GM12878 (cell line): Measurements from ENCODE around the gene TOLLIP. TPM values are rescaled to one million over a fixed set of nuclear protein-coding genes. Genes with fewer than 3 reads are reported as not detected.

Source experiments
- BMI1 ChIP-seq: fragments of 450-650 bp; IDR thresholded peaks from 2 replicates; pipeline ENCODE4 v1.6.1; 2016; ENCODE audit warnings: mild to moderate bottlenecking, moderate library complexity, borderline replicate concordance
- CBFB ChIP-seq: IDR thresholded peaks from 2 replicates; pipeline ENCODE4 v1.6.1; 2016; ENCODE audit warnings: antibody characterized with exemption, low read depth
- CHD4 ChIP-seq: fragments of 200-600 bp; sonication (generic); IDR thresholded peaks from 2 replicates; pipeline ENCODE4 v1.6.1; 2016; ENCODE audit warnings: mild to moderate bottlenecking
- CREM ChIP-seq: IDR thresholded peaks from 2 replicates; pipeline ENCODE4 v1.6.1; 2014; ENCODE audit warnings: antibody characterized with exemption, low read depth
- DPF2 ChIP-seq: fragments of 450-650 bp; IDR thresholded peaks from 2 replicates; pipeline ENCODE4 v1.6.1; 2017; ENCODE audit warnings: mild to moderate bottlenecking
- FOS ChIP-seq: IDR thresholded peaks from 3 replicates; pipeline ENCODE4 v1.6.1; 2011; ENCODE audit warnings: borderline replicate concordance; ENCODE audit not compliant: insufficient read length; ENCODE audit errors: extremely low read depth
- GABPA ChIP-seq: IDR thresholded peaks from 2 replicates; pipeline ENCODE4 v1.6.1; 2014; ENCODE audit warnings: antibody characterized with exemption, low read depth, mild to moderate bottlenecking, inconsistent platforms
- GATAD2B ChIP-seq: fragments of 450-650 bp; conservative IDR thresholded peaks from 2 replicates; pipeline ENCODE4 v1.6.1; 2017; ENCODE audit warnings: low read depth, mild to moderate bottlenecking, moderate library complexity
- HDGF ChIP-seq: fragments of 450-650 bp; IDR thresholded peaks from 2 replicates; pipeline ENCODE4 v1.6.1; 2016; ENCODE audit warnings: antibody characterized with exemption
- IKZF2 ChIP-seq, 2 experiments: fragments of 450-650 bp; IDR thresholded peaks; 2 replicates each; pipeline ENCODE4 v1.6.1; 2017; ENCODE audit warnings: mild to moderate bottlenecking in 2 of 2, moderate library complexity in 2 of 2
- KAT2A ChIP-seq: conservative IDR thresholded peaks from 2 replicates; pipeline ENCODE4 v1.6.1; 2011; ENCODE audit warnings: low read depth, low read length; ENCODE audit not compliant: control insufficient read depth
- MEF2A ChIP-seq: IDR thresholded peaks from 2 replicates; pipeline ENCODE4 v1.6.1; 2011; ENCODE audit warnings: low read depth, mild to moderate bottlenecking, low read length, moderate library complexity; ENCODE audit not compliant: insufficient read depth
- MTA2 ChIP-seq: fragments of 450-650 bp; IDR thresholded peaks from 2 replicates; pipeline ENCODE4 v1.6.1; 2016; ENCODE audit warnings: low read depth, mild to moderate bottlenecking, moderate library complexity
- NFIC ChIP-seq: IDR thresholded peaks from 2 replicates; pipeline ENCODE4 v1.6.1; 2012; ENCODE audit warnings: low read depth, mild to moderate bottlenecking, inconsistent platforms, low read length, moderate library complexity
- POLR2A ChIP-seq: IDR thresholded peaks from 2 replicates; pipeline ENCODE4 v1.6.1; 2011; ENCODE audit warnings: low read depth, mild to moderate bottlenecking, low read length
- RB1 ChIP-seq: fragments of 450-650 bp; formaldehyde crosslinking; IDR thresholded peaks from 2 replicates; pipeline ENCODE4 v1.6.1; 2017; ENCODE audit warnings: mild to moderate bottlenecking, borderline replicate concordance
- RCOR1 ChIP-seq: conservative IDR thresholded peaks from 2 replicates; pipeline ENCODE4 v1.6.1; 2012; ENCODE audit warnings: low read depth, low read length, improper control_type of control experiment
- RFX5 ChIP-seq: IDR thresholded peaks from 2 replicates; pipeline ENCODE4 v1.6.1; 2011; ENCODE audit warnings: low read depth, low read length, improper control_type of control experiment
- RUNX3 ChIP-seq: IDR thresholded peaks from 2 replicates; pipeline ENCODE4 v1.6.1; 2012; ENCODE audit warnings: low read length, inconsistent platforms
- SP1 ChIP-seq: IDR thresholded peaks from one replicate; pipeline ENCODE4 v1.6.1; 2011; ENCODE audit warnings: low read depth, low read length
- SPI1 ChIP-seq: IDR thresholded peaks from 2 replicates; pipeline ENCODE4 v1.6.1; 2011; ENCODE audit warnings: low read depth, mild to moderate bottlenecking, low read length, moderate library complexity, borderline replicate concordance; ENCODE audit not compliant: insufficient read depth
- SRF ChIP-seq, 2 experiments: IDR thresholded peaks; 2 replicates each; pipeline ENCODE4 v1.6.1; 2011; ENCODE audit warnings: low read depth in 2 of 2, low read length in 2 of 2, mild to moderate bottlenecking in 1 of 2, moderate library complexity in 1 of 2
- YBX1 ChIP-seq: fragments of 450-650 bp; IDR thresholded peaks from 2 replicates; pipeline ENCODE4 v1.6.1; 2016; ENCODE audit warnings: antibody characterized with exemption
- YY1 ChIP-seq: IDR thresholded peaks from 2 replicates; pipeline ENCODE4 v1.6.1; 2011; ENCODE audit warnings: low read depth, mild to moderate bottlenecking, low read length
- ZBED1 ChIP-seq: IDR thresholded peaks from 2 replicates; pipeline ENCODE4 v1.6.1; 2016; ENCODE audit warnings: borderline replicate concordance
- polyA plus RNA-seq, 11 experiments: library from polyadenylated mRNA; depleted of rRNA in 4 of 11; unstranded in 6 of 11; stranded (reverse) in 5 of 11; fragments of >200 nt; fragmentation: Nextera tagmentation in 4 of 11; fragmentation: Illumina TruSeq in 1 of 11; extraction: Ambion mirVana in 4 of 11; extraction: Trizol in 1 of 11; gene quantifications; 1 replicate in 1 of 11; 2 replicates in 10 of 11; pipeline versions ENCODE4 v1.2.1 to v1.2.3, GENCODE V29; 2011 to 2016; ENCODE audit warnings: inconsistent platforms in 2 of 11, missing spikeins in 2 of 11, low read depth in 1 of 11
- total RNA-seq, 4 experiments: library from RNA; depleted of rRNA in 3 of 4; stranded (reverse); fragments of >200 nt in 3 of 4; fragmentation: Illumina TruSeq in 1 of 4; extraction: Trizol in 1 of 4; gene quantifications; 2 replicates each; pipeline versions ENCODE4 v1.2.1 to v1.2.3, GENCODE V29; 2013 to 2021
- TF ChIP-seq, protein P1 (sequence below): fragments of 450-650 bp; IDR thresholded peaks from 2 replicates; pipeline ENCODE4 v1.6.1; 2018; ENCODE audit warnings: mild to moderate bottlenecking, low read depth, moderate library complexity; ENCODE audit not compliant: partially characterized antibody
- TF ChIP-seq, protein P2 (sequence below): fragments of 450-650 bp; conservative IDR thresholded peaks from 2 replicates; pipeline ENCODE4 v1.6.1; 2017; ENCODE audit warnings: mild to moderate bottlenecking, moderate library complexity
- TF ChIP-seq, protein P3 (sequence below): IDR thresholded peaks from 2 replicates; pipeline ENCODE4 v1.6.1; 2012; ENCODE audit warnings: low read length, inconsistent platforms

TOLLIP gene
- total and polyA plus RNA-seq, 10 of the 15 experiments (the other 5 are each of a cell fraction or from before 2014, with no cell fraction given): 0.47 to 39.5 (median 21.6) TPM

DNA sequence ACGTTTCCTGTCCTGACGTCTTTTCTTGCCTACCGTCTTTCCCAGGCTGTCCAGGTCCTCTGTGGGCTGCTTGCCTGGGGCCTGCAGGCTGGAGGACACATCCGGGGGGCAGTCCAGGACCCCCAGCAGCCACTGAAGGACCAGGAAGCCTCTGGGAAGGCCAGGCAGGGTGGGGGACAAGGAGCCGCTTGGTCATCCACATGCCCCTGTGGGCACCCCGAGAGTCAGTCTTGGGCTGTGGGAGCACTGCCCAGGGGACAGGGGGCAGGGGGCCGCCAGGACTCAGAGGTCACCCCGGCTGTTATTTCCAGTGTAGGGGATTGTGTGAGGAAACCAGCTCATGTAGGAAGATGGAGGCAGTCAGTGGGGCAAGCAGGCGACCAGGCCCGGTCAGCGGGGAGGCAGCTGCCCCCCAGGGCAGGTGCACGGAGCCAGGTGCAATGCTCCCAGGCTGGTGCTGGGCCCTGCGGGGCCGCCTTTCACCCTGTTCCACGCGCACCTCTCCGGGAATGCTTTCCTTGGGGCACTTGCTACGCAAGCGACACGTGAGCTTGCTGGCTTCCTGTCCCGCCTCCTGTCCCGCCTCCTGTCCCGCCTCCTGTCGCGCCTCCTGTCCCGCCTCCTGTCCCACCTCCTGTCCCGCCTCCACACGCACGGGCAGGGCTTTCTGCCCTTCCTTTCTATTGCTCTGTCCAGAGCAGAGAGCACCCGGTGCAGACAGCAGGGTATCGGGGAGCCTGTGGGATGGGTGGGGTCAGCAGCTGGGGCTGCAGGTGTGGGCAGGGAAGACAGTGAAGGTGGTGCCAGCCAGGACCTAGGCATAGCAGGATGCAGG, 47.0 kb downstream of the TOLLIP start (continued):
- TF ChIP-seq, protein P1, sequence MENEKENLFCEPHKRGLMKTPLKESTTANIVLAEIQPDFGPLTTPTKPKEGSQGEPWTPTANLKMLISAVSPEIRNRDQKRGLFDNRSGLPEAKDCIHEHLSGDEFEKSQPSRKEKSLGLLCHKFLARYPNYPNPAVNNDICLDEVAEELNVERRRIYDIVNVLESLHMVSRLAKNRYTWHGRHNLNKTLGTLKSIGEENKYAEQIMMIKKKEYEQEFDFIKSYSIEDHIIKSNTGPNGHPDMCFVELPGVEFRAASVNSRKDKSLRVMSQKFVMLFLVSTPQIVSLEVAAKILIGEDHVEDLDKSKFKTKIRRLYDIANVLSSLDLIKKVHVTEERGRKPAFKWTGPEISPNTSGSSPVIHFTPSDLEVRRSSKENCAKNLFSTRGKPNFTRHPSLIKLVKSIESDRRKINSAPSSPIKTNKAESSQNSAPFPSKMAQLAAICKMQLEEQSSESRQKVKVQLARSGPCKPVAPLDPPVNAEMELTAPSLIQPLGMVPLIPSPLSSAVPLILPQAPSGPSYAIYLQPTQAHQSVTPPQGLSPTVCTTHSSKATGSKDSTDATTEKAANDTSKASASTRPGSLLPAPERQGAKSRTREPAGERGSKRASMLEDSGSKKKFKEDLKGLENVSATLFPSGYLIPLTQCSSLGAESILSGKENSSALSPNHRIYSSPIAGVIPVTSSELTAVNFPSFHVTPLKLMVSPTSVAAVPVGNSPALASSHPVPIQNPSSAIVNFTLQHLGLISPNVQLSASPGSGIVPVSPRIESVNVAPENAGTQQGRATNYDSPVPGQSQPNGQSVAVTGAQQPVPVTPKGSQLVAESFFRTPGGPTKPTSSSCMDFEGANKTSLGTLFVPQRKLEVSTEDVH: no peak
- no peak for TF ChIP-seq CHD4
- peak; percentile 32; the same call in 1 of the 2 replicates for TF ChIP-seq DPF2
- no peak for TF ChIP-seq MEF2A
- peak; percentile 50; the same call in 1 of the 2 replicates for TF ChIP-seq GATAD2B
- TF ChIP-seq, protein P2, sequence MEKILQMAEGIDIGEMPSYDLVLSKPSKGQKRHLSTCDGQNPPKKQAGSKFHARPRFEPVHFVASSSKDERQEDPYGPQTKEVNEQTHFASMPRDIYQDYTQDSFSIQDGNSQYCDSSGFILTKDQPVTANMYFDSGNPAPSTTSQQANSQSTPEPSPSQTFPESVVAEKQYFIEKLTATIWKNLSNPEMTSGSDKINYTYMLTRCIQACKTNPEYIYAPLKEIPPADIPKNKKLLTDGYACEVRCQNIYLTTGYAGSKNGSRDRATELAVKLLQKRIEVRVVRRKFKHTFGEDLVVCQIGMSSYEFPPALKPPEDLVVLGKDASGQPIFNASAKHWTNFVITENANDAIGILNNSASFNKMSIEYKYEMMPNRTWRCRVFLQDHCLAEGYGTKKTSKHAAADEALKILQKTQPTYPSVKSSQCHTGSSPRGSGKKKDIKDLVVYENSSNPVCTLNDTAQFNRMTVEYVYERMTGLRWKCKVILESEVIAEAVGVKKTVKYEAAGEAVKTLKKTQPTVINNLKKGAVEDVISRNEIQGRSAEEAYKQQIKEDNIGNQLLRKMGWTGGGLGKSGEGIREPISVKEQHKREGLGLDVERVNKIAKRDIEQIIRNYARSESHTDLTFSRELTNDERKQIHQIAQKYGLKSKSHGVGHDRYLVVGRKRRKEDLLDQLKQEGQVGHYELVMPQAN: peak; percentile 72; the same call in 1 of the 2 replicates
- 0 out of 2 replicates have a peak, but pooled peaks have one; percentile 58 for TF ChIP-seq GABPA
- TF ChIP-seq, protein P3, sequence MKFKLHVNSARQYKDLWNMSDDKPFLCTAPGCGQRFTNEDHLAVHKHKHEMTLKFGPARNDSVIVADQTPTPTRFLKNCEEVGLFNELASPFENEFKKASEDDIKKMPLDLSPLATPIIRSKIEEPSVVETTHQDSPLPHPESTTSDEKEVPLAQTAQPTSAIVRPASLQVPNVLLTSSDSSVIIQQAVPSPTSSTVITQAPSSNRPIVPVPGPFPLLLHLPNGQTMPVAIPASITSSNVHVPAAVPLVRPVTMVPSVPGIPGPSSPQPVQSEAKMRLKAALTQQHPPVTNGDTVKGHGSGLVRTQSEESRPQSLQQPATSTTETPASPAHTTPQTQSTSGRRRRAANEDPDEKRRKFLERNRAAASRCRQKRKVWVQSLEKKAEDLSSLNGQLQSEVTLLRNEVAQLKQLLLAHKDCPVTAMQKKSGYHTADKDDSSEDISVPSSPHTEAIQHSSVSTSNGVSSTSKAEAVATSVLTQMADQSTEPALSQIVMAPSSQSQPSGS: no peak
- no peak; the same call in 1 of the 2 replicates for TF ChIP-seq YY1
- TF ChIP-seq RB1: no peak; the same call in 1 of the 2 replicates
- no peak for TF ChIP-seq MTA2
- no peak for TF ChIP-seq SPI1
- TF ChIP-seq CBFB: no peak
- no peak for TF ChIP-seq RCOR1
- no peak for TF ChIP-seq RUNX3
- peak; percentile 77 for TF ChIP-seq POLR2A
- TF ChIP-seq FOS: no peak
- no peak for TF ChIP-seq NFIC
- TF ChIP-seq KAT2A: no peak
- no peak for TF ChIP-seq RFX5
- TF ChIP-seq YBX1: no peak
- peak; percentile 56 for TF ChIP-seq SP1
- TF ChIP-seq HDGF: 0 out of 2 replicates have a peak, but pooled peaks have one; percentile 59
- peak; percentile 12 to 23; a peak in 2 of 4 replicates for TF ChIP-seq IKZF2 (IDR thresholded peaks at IDR 0.05)
- no peak for TF ChIP-seq SRF (IDR thresholded peaks at IDR 0.05; ENCODE audit: low read depth in 2 of 2, low read length in 2 of 2)
- peak; percentile 52; the same call in 1 of the 2 replicates for TF ChIP-seq CREM
- no peak for TF ChIP-seq BMI1
- TF ChIP-seq ZBED1: no peak
